Gastroesophageal sphincter (tissue), 3 donors: Measurements from ENCODE around the gene TMEM202.

Source experiments
- CTCF ChIP-seq, 4 experiments: fragments of 200-600 bp in 2 of 4; fragments of 450-650 bp in 2 of 4; sonication (generic) in 1 of 4; IDR thresholded peaks; one replicate each; pipeline ENCODE4 v1.5.1; 2017 to 2019; ENCODE audit warnings: antibody characterized with exemption in 4 of 4, mild to moderate bottlenecking in 2 of 4, moderate library complexity in 2 of 4
- EP300 ChIP-seq: sonication (generic); formaldehyde crosslinking; IDR thresholded peaks from one replicate; pipeline ENCODE4 v1.6.1; 2017; ENCODE audit warnings: antibody characterized with exemption, mild to moderate bottlenecking
- POLR2A ChIP-seq, 2 donors: fragments of 450-650 bp; IDR thresholded peaks; one replicate each; pipeline ENCODE4 v1.6.1; 2017; ENCODE audit warnings: antibody characterized with exemption in 2 of 2, mild to moderate bottlenecking in 2 of 2, moderate library complexity in 1 of 2

GRCh38 chr15:72398648-72399047 is 543 bp downstream of the TMEM202 start:
- TF ChIP-seq CTCF (IDR thresholded peaks at IDR 0.05) = no peak
- no peak for TF ChIP-seq EP300
- no peak for TF ChIP-seq POLR2A (IDR thresholded peaks at IDR 0.05)
